CD1c-positive myeloid dendritic cell (primary cell): ENCODE data around the gene NOTCH4.
"Not testable (repeated sequence)": the region's sequence is repeated elsewhere in the genome, so short reads cannot be mapped to it uniquely, and the experiment has no call there.

Source experiments
- DNase-seq: peaks from one replicate; pipeline ENCODE4 v3.0.0-alpha.2; 2016; ENCODE audit errors: extremely low spot score

Gene NOTCH4

GRCh38 chr6:32216998-32217397, 6.9 kb downstream of the NOTCH4 start:
- no peak for DNase-seq

DNA sequence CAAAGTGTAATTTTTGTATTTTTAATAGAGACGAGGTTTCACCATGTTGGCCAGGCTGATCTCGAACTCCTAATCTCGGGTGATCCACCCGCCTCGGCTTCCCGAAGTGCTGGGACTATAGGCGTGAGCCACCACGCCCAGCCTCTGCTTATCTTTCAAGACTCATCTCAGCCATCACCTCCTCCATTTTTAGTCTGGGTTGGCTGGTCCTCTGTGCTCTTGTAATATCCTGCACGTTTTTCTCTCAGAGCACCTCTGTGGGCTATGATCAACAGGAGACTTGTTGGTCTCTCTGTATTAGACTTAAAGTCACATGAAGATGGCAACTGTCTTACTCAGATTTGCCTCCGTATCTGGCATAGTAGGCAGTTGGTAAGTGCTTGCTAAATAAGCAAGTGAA, 7.6 kb downstream of the NOTCH4 start:
- DNase-seq, result no peak

GRCh38 chr6:32215617-32216016, 8.2 kb downstream of the NOTCH4 start:
- no peak for DNase-seq

- no peak for DNase-seq
Measured at GRCh38 chr6:32214126-32214525, 9.7 kb downstream of the NOTCH4 start.

DNA sequence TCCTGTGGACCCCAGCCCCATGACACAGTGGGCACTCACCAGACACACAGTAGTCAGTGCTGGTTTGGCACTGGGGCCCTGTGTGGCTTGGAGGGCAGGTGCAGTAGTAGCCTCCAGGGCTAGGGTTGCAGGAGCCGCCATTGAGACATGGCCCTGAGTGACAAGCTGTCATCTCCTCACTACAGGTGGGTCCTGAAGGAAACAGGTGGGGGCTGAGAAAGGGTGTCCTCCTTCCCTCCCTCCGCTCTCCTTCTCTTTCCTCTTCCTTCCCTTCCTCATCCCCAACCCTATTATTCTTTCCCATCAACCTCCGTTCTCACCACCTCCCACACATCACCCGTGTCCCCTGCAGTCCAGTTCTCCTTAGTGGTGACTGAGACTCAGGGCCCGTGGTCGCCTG, 10.2 kb downstream of the NOTCH4 start:
- DNase-seq, result no peak

- no peak for DNase-seq
Measured at GRCh38 chr6:32212076-32212760, 11.6 kb downstream of the NOTCH4 start.

DNA sequence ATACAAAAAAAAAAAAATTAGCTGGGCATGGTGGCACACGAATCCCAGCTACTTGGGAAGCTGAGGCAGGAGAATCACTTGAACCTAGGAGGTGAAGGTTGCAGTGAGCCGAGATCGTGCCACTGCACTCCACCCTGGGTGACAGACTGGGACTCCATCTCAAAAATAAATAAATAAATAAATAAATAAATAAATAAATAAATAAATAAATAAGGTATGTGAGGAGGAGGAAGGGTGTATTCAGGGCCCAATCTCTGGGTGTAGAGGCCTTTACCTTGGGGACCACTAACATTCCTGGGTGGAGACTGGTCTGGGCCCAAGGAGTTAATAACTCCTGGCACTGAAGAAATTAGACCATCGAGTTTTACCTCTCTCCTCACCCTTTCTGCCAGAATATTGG, 12.4 kb downstream of the NOTCH4 start:
- not testable (repeated sequence) for DNase-seq

DNA sequence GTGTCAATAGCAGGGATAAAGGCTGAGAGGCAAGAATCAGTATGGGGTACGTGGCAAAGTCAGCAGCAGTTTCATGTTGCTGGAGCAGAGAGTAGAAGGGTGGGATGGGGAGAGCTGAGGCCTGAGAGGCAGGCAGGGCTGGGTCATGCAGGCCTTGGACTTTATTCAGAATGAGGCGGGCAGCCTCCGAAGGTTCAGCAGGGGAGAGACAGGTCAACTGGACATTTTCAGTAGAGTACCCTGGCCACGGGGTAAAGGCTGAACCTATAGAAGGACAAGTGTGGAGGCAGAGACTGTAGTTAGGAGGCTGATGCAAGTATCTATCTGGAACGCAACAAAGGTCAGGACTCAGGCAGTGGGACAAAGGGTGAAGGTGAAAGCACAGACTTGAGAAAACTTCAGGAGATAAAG, 13.7 kb downstream of the NOTCH4 start:
- DNase-seq, result no peak

DNA sequence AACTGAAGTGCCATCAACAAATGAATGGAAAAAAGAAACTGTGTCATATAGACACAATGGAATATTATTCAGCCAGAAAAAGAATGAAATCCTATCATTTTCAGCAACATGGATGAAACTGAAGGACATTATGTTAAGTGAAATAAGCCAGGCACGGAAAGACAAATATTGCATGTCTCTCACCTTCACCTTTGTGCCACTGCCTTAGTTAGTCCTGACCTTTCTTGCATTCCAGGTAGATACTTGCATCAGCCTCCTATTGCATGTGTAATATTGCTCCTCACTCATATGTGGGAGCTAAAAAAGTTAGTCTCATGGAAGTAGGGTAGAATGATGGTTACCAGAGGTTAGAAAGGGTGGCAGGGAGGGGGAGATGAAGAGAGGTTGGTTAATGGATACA, 14.9 kb downstream of the NOTCH4 start:
- DNase-seq, result no peak

DNA sequence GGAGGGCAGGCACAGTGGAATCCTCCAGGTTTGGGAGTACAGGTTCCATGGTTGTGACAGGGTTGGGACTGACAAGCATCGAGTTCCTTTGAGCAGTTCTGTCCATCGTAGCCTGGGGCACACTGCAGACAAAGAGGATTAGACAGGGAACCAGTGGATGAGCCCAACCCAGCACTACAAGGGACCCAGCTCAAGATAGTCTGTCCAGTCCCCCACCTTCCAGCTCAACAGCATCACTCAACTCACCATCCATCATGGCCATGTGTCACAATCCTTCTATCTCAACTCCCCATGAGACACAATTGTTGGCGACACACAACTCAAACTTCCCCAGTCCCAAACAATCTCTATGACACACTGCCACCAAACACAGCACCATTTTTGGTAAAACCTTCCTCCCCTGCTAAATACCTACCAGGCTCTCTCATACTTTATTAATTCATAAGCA, 19.6 kb downstream of the NOTCH4 start:
- DNase-seq, result no peak

DNA sequence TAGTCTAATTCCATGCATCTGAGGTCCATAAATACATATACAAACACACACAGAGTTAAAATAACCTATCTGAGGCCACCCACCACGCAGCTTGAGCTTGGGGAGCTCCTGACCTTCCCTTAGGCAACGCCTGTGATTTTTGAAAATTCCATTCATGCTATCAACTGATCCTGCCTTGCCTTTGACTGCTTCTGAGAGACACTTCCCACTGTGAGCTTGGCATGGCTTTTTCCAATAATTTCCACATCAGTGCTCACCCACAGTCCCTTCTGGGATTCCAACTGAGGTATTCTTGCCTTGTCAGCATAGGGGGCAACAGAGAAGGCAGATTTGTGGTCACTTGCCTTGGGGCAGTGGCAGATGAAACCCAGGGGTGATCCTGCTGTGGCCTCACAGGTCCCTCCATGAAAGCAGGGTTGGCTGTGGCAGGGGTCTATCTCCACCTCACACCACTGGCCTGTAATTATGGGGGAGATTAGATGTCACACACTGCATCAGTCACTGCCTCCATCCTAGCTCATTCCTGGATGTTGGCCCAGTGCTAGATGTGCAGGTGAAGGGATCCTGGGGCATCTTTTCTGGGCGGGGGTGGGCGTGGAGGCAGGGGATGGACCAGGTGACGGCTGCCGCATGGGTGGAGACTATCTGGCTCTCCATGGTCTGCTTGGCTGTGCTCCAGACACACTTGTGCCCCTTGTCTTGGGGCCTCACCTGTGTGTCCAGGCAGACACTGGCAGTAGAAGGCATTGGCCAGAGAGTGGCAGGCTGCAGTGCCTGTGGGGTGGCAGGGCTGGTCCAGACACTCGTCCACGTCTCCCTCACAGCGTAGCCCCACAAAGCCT, 20.2 kb downstream of the NOTCH4 start:
- DNase-seq, result no peak

DNA sequence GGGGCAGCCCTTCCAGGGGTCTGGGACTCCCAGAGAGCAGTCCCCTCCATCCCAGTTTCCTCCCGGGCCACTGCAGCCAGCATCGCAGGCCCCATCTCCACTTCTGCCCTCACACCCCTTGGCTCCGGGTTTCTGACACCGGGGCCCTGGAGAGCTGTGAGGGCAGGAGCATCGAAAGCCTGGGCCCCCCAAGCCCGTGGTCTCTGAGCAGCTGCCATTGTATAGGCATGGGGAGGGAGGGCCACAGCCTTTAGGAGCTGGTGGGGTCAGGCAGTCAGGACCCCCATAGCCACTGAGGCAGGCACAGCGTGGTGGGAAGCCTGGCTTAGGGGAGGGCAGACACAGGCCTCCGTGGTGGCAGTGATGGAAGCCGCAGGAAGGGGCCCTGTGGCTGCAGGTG, 21.7 kb downstream of the NOTCH4 start:
- no peak for DNase-seq

DNA sequence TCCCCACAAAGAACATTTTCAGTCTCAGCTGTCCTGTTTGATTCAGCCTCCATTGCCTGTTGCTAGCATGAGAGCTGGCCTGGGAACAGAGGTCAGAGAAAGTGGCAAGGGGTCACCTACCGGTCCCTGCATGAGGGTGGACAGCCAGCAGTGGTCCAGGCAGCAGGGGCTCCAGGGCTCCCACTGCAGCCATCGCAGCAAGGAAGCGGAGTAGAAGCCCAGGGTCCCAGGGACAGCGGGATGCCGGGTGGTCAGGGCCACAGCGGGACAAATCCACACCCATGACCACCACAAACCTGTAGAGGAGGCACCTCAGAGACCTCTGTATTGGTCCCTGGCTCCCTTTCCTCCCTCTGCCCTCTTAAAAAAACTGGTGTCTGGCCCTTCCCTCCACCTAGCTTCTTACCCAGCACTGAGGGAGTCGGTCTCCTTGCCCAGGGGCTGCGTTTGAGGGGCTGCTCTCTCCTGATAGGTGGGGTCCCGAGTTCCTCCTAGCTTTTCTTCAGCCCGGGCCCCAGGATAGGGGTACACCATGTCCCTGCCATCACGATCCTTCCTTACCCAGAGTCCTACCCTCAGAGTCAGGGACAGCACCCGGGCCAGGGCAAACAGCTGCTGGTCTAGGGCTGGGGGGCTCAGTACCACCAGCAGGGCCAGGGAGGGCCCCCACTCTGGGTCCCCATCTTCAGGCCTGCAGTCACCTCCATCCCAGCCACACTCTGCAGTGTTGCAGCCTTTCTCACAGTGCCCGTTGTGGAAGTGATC, 23.0 kb downstream of the NOTCH4 start:
- no peak for DNase-seq

- DNase-seq, result no peak
Measured at GRCh38 chr6:32198866-32199265, 25.0 kb downstream of the NOTCH4 start.

- DNase-seq, result no peak
Measured at GRCh38 chr6:32198345-32198696, 25.5 kb downstream of the NOTCH4 start.

- peak; percentile 50 for DNase-seq
Measured at GRCh38 chr6:32196682-32197616, 26.9 kb downstream of the NOTCH4 start.

DNA sequence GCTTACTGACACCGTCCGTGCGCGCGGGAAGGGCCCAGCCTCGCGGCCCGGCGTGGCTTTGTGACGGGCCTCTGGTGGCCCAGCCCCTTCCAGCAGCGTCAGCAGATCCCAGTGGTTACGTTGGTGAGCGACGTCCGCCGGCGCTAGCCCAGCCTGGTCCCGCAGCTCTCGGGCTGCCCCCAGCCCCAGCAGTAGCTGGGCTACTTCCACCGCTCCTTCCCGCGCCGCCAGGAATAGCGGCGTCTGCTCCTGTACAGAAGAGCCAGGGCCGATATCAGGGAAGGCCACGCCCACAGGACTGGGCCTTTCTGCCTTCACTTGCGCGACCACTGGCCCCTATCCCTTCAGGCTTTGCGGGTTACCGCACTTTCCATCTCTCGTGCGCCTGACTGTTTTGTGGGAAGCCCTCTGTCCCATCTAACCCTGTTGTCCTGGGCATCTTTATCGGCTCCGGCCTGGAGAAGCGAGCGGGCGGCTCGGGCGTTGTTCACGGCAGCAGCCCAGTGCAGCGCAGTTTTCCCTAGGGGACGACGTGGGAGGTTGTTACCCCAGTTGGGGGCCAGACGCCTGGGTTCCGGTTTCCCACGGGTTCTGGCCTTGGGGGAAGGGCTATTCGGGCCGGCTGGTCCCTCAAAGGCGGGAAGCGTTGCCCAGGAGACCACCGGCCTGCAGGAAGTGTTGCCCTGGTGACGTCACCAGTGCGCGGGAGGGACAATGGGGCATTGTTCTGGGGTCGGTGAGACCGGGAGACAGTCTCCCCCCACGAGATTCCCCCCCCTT, 27.8 kb downstream of the NOTCH4 start:
- DNase-seq, result peak; percentile 65

DNA sequence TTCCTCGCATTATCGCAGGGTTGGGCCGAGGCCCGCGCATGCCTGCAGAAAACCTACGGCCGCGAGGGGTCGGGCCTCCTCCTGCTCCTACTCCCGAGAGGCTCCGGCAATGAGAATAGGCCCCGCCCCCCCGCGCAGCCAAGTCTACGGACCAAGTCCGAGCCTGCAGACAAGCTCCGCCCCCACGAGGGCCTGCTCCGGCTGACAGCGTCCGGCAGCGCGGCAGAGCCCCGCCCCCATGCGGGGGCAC, 28.3 kb downstream of the NOTCH4 start:
- DNase-seq, result peak; percentile 100

DNA sequence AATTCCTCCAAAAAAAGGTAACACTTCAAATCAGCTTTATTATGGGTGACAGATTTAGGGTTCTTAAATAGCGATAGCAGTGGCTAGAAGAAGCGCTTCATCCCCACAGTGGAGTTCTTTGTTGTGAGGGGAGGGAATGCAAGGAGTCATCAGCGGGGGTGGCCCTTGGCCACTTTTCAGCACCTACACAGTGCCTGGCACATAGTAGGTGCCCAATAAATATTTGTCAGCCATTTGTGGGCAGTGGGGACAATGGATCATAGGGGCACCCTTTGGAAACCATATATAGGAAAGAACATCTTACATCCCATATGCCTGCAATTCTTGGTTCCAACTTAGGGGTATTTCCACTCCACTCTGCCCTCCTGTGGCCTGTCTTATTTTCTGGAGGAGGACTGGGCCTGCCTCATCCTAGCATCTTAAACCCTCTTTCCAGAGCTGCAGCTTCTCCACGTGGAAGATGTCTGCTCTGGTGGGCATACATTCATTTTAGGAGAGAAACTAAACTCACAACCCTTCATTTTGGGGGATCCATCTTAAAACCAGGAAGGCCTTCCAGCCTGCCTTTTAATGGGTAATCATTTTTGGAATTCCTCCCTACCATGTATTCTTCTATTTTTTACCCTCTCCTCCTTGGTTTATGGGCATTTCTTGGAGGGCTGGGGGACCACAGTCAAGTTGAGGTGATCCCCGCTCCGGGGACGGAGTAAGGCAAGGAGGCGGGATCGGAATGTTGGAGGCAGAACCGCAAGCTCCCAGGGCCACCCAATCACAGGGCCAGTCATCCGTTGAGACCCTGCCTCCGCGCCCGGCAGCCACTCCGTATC, 28.8 kb downstream of the NOTCH4 start:
- peak; percentile 70 for DNase-seq

GRCh38 chr6:32194388-32194787, 29.5 kb downstream of the NOTCH4 start:
- no peak for DNase-seq
